Activated T-cell treated with anti-CD3 and anti-CD28 coated beads for 24 hours (primary cell): ENCODE results near the gene ATMIN.

Experiments
- DNase-seq: peaks from one replicate; pipeline ENCODE4 v3.0.0-alpha.2; 2020; ENCODE audit warnings: low read depth

ATMIN gene

GRCh38 chr16:81070979-81071378 lies 35.3 kb downstream of the ATMIN start:
- no peak for DNase-seq

GRCh38 chr16:81071805-81072204 lies 36.2 kb downstream of the ATMIN start:
- no peak for DNase-seq

GRCh38 chr16:81073560-81074330 lies 38.1 kb downstream of the ATMIN start:
- DNase-seq, result no peak

GRCh38 chr16:81076566-81077075 lies 41.0 kb downstream of the ATMIN start:
- peak; percentile 91 for DNase-seq

- peak; percentile 97 for DNase-seq
Measured at GRCh38 chr16:81077076-81077940, 41.7 kb downstream of the ATMIN start, which contains the start of gene C16orf46. TSS of gene C16orf46 (minus strand) at chr16:81077238. CDS start at chr16:81063955, 13,283 bp downstream.

- no peak for DNase-seq
Measured at GRCh38 chr16:81080233-81080632, 44.6 kb downstream of the ATMIN start.

- DNase-seq, result no peak
Measured at GRCh38 chr16:81081014-81081413, 45.4 kb downstream of the ATMIN start.

GRCh38 chr16:81088836-81089235 lies 53.2 kb downstream of the ATMIN start:
- no peak for DNase-seq

- DNase-seq, result no peak
Measured at GRCh38 chr16:81094771-81095251, 59.2 kb downstream of the ATMIN start.

- no peak for DNase-seq
Measured at GRCh38 chr16:81095653-81095952, 60.0 kb downstream of the ATMIN start.

- peak; percentile 98 for DNase-seq
Measured at GRCh38 chr16:81095953-81096714, 60.5 kb downstream of the ATMIN start, which contains the start of gene GCSH. TSS of gene GCSH (minus strand) at chr16:81096395. CDS start at chr16:81096278, 117 bp downstream.

- no peak for DNase-seq
Measured at GRCh38 chr16:81096715-81097208, 61.1 kb downstream of the ATMIN start.
